ENCODE measurements around the gene KRT6C.

KRT6C gene

GRCh38 chr12:52423661-52424500 lies 49.7 kb downstream of the KRT6C start:
- no peak for DNase-seq (ENCODE audit: low read depth)
- H3K4me3 ChIP-seq (ENCODE audit: low read length): no peak overlapping the region
- TF ChIP-seq CTCF (conservative IDR thresholded peaks at IDR 0.05; ENCODE audit: low read depth, low read length): no peak

DNA sequence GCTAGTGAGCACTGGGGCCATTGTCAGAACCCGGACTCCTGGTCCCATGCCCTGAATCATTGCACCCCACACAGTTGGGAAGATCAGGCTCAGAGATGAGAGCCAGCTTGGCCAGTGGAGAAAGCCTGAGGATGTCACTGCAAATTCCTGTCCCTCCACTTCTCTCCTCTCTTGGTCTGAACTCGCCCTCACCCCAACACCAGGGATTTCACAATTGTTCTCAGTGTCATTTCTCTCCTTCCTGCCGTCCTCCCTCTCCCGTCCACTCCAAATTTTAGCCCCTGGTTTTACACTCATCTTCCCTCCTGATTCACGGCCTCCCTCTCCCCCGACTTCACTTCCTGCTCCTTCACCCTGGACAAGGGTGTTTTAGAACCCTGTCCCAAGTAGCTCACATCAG lies 50.6 kb downstream of the KRT6C start:
- DNase-seq (ENCODE audit: low read depth): no peak
- no peak for TF ChIP-seq CTCF (conservative IDR thresholded peaks at IDR 0.05; ENCODE audit: low read depth, low read length)
- H3K4me3 ChIP-seq (ENCODE audit: low read length): no peak overlapping the region

- TF ChIP-seq CTCF (conservative IDR thresholded peaks at IDR 0.05; ENCODE audit: low read depth, low read length): no peak
- no peak overlapping the region for H3K4me3 ChIP-seq (ENCODE audit: low read length)
- no peak for DNase-seq (ENCODE audit: low read depth)
These were observed 53.9 kb downstream of the KRT6C start for GRCh38 chr12:52419656-52420055.

- DNase-seq (ENCODE audit: low read depth): no peak
- H3K4me3 ChIP-seq (ENCODE audit: low read length): no peak overlapping the region
- TF ChIP-seq CTCF (conservative IDR thresholded peaks at IDR 0.05; ENCODE audit: low read depth, low read length): no peak
These were observed 55.0 kb downstream of the KRT6C start for GRCh38 chr12:52418576-52419110.

Measured in retinal pigment epithelial cell (primary cell).